PC-3 (cell line): ENCODE measurements around the gene DIP2A.

ENCODE experiments used
- CTCF ChIP-seq: fragments of 300-600 bp; sonication (generic); conservative IDR thresholded peaks from 2 replicates; pipeline ENCODE4 v1.5.1; 2017; ENCODE audit warnings: antibody characterized with exemption, low read depth, mild to moderate bottlenecking, low read length
- EZH2 ChIP-seq: fragments of 300-600 bp; sonication (generic); IDR thresholded peaks from one replicate; pipeline ENCODE4 v1.6.1; 2017; ENCODE audit warnings: antibody characterized with exemption, mild to moderate bottlenecking, low read length; ENCODE audit not compliant: unreplicated experiment
- EZH2phosphoT487 ChIP-seq: fragments of 300-600 bp; sonication (generic); IDR thresholded peaks from 2 replicates; pipeline ENCODE4 v1.6.1; 2018; ENCODE audit warnings: mild to moderate bottlenecking, antibody characterized with exemption, low read length, borderline replicate concordance

DNA sequence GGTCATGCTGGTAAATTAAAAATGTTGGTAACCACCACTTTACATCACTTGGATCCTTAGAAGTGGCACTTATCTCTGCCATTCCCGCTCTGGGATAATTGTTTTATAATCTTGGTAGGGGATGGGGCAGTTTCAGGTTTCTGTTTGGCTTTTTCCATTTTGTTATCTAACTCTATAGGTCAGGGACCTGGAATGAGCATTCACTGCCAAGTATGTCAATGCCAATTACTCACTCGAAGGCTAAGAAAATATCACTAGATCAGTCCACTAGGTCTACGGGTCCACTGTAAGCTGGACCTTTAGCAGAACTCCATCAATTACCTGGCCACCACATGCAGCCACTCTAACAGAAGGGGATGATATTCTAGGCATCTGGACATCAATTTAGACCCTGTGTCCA is 4.5 kb upstream of the DIP2A start:
- TF ChIP-seq CTCF = no peak
- no peak for TF ChIP-seq EZH2phosphoT487
- TF ChIP-seq EZH2 = no peak
